Astrocyte (in vitro differentiated cells and primary cell): ENCODE results near the gene ALDOA. TPM values are rescaled to one million over a fixed set of nuclear protein-coding genes. Genes with fewer than 3 reads are reported as not detected.
A peak's percentile ranks its signal among the peaks of the same experiment; 100 is the strongest.
"Not testable (repeated sequence)": the region's sequence is repeated elsewhere in the genome, so short reads cannot be mapped to it uniquely, and the experiment has no call there.

ENCODE experiments used
- DNase-seq: peaks from one replicate; pipeline ENCODE4 v3.0.0-alpha.2; 2010; ENCODE audit warnings: low read depth
- FAIRE-seq: peaks from 2 replicates; lab custom pipeline; 2011; peaks lifted over from hg19 to GRCh38; lab: Jason Lieb, UNC
- H2AFZ ChIP-seq: 2 replicates; pipeline ENCODE4 v1.6.0; 2012; ENCODE audit warnings: low read depth, low read length, inconsistent platforms
- H3K27ac ChIP-seq: 2 replicates; pipeline ENCODE4 v1.5.1; 2011; ENCODE audit warnings: low read depth, low read length, inconsistent platforms
- H3K27me3 ChIP-seq: 2 replicates; pipeline ENCODE4 v1.6.0; 2011; ENCODE audit warnings: low read length, inconsistent platforms; ENCODE audit not compliant: insufficient read depth
- H3K36me3 ChIP-seq: 2 replicates; pipeline ENCODE4 v1.5.1; 2011; ENCODE audit warnings: low read length, inconsistent platforms; ENCODE audit not compliant: insufficient read depth
- H3K4me1 ChIP-seq: 2 replicates; pipeline ENCODE4 v1.5.1; 2011; ENCODE audit warnings: low read length, inconsistent platforms; ENCODE audit not compliant: insufficient read depth
- H3K4me2 ChIP-seq: 2 replicates; pipeline ENCODE4 v1.6.0; 2012; ENCODE audit warnings: low read length, inconsistent platforms
- H3K4me3 ChIP-seq: 2 replicates; pipeline ENCODE4 v1.5.1; 2011; ENCODE audit warnings: low read depth, mild to moderate bottlenecking, low read length, inconsistent platforms; ENCODE audit not compliant: insufficient read depth
- H3K79me2 ChIP-seq: 2 replicates; pipeline ENCODE4 v1.6.0; 2012; ENCODE audit warnings: mild to moderate bottlenecking, low read length, inconsistent platforms; ENCODE audit not compliant: insufficient read depth
- H3K9ac ChIP-seq: 2 replicates; pipeline ENCODE4 v1.6.0; 2012; ENCODE audit warnings: mild to moderate bottlenecking, low read length, inconsistent platforms
- H3K9me3 ChIP-seq: 2 replicates; pipeline ENCODE4 v1.5.1; 2012; ENCODE audit warnings: low read depth, mild to moderate bottlenecking, low read length, inconsistent platforms; ENCODE audit not compliant: insufficient read depth
- H4K20me1 ChIP-seq: 2 replicates; pipeline ENCODE4 v1.6.0; 2012; ENCODE audit warnings: low read length, inconsistent platforms; ENCODE audit not compliant: insufficient read depth
- H3K27ac Mint-ChIP-seq: one replicate; pipeline ENCODE4 v1.8.0; 2021; ENCODE audit warnings: mild to moderate bottlenecking, mixed read lengths; ENCODE audit not compliant: unreplicated experiment
- H3K27me3 Mint-ChIP-seq: one replicate; pipeline ENCODE4 v1.8.0; 2021; ENCODE audit warnings: low read depth, mixed read lengths; ENCODE audit not compliant: unreplicated experiment
- H3K36me3 Mint-ChIP-seq: one replicate; pipeline ENCODE4 v1.8.0; 2021; ENCODE audit warnings: low read depth, mixed read lengths; ENCODE audit not compliant: unreplicated experiment
- H3K4me1 Mint-ChIP-seq: one replicate; pipeline ENCODE4 v1.8.0; 2021; ENCODE audit warnings: low read depth, mixed read lengths; ENCODE audit not compliant: unreplicated experiment
- H3K4me3 Mint-ChIP-seq: one replicate; pipeline ENCODE4 v1.8.0; 2021; ENCODE audit warnings: mild to moderate bottlenecking, moderate library complexity, mixed read lengths; ENCODE audit not compliant: unreplicated experiment
- H3K9me3 Mint-ChIP-seq: one replicate; pipeline ENCODE4 v1.8.0; 2021; ENCODE audit warnings: mild to moderate bottlenecking, mixed read lengths; ENCODE audit not compliant: unreplicated experiment
- EZH2 ChIP-seq: IDR thresholded peaks from 2 replicates; pipeline ENCODE4 v1.6.1; 2012; ENCODE audit warnings: mild to moderate bottlenecking, low read length, inconsistent platforms; ENCODE audit not compliant: insufficient read depth
- total RNA-seq: library from RNA; stranded (reverse); gene quantifications from 2 replicates; pipeline ENCODE4 v1.2.1, GENCODE V29; 2021
- TF ChIP-seq, protein P1 (sequence below): IDR thresholded peaks from 2 replicates; pipeline ENCODE4 v1.5.1; 2011; ENCODE audit warnings: low read depth, mild to moderate bottlenecking, inconsistent platforms, low read length, moderate library complexity; ENCODE audit not compliant: insufficient read depth

The ALDOA gene
- total RNA-seq, 1 donor from 2014 or later, result 1,795 TPM

DNA sequence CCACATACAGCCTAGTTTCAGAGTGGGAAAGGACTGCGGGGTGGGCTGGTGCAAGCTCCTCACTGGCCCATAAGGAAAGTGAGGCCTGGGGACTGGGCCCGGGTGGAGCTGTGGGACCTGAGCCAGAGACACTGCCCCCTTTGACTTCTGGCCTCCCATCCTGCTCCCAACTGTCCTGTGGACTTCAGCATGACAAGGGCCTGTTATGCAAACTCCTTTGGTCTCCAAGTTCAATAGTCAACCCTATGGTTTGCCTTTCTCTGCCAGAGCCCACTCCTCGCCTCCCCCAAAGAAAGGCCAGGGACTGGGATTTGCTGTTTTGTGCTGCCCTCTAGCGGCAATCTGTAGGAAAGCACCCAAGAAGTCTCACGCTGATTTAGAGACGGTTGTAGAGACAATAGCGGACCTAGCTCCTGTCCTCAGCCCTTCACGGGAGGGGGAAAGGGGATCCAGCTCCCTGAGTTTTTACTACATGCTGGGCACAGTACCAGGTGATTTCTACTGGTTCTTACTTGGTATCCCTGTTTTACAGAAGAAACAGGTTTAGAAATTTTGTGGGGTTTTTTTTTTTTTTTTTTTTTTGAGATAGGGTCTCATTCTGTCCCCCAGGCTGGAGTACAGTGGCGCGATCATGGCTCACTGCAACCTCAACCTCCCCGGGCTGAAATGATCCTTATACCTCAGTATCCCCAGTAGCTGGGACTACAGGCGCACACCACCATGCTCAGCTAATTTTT is 33.3 kb upstream of the ALDOA start:
- TF ChIP-seq, protein P1, sequence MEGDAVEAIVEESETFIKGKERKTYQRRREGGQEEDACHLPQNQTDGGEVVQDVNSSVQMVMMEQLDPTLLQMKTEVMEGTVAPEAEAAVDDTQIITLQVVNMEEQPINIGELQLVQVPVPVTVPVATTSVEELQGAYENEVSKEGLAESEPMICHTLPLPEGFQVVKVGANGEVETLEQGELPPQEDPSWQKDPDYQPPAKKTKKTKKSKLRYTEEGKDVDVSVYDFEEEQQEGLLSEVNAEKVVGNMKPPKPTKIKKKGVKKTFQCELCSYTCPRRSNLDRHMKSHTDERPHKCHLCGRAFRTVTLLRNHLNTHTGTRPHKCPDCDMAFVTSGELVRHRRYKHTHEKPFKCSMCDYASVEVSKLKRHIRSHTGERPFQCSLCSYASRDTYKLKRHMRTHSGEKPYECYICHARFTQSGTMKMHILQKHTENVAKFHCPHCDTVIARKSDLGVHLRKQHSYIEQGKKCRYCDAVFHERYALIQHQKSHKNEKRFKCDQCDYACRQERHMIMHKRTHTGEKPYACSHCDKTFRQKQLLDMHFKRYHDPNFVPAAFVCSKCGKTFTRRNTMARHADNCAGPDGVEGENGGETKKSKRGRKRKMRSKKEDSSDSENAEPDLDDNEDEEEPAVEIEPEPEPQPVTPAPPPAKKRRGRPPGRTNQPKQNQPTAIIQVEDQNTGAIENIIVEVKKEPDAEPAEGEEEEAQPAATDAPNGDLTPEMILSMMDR, result peak; percentile 78
- TF ChIP-seq EZH2, result no peak
- no peak overlapping the region for H3K9ac ChIP-seq
- Mint-ChIP-seq H3K4me3 (peak overlapping the region; percentile 70), H3K36me3 (peaks cover 3% of the 10 kb centered on the region), H3K27me3 (peaks cover 52% of the 10 kb centered on the region), H3K27ac (no peak overlapping the region), H3K4me1 (peaks cover 4% of the 10 kb centered on the region), H3K9me3 (peaks cover 3% of the 10 kb centered on the region)
- no peaks in the 10 kb centered on the region for H3K36me3 ChIP-seq
- no peaks in the 10 kb centered on the region for H3K9me3 ChIP-seq
- FAIRE-seq (no peak), DNase-seq (peak; percentile 17)
- H3K27ac ChIP-seq, result no peak overlapping the region
- H3K4me2 ChIP-seq, result no peak overlapping the region
- no peak overlapping the region for H3K4me3 ChIP-seq
- H2AFZ ChIP-seq, result no peak overlapping the region
- peaks cover 8% of the 10 kb centered on the region for H4K20me1 ChIP-seq
- H3K4me1 ChIP-seq, result peaks cover 5% of the 10 kb centered on the region
- H3K79me2 ChIP-seq, result no peaks in the 10 kb centered on the region
- H3K27me3 ChIP-seq, result peaks cover 35% of the 10 kb centered on the region

DNA sequence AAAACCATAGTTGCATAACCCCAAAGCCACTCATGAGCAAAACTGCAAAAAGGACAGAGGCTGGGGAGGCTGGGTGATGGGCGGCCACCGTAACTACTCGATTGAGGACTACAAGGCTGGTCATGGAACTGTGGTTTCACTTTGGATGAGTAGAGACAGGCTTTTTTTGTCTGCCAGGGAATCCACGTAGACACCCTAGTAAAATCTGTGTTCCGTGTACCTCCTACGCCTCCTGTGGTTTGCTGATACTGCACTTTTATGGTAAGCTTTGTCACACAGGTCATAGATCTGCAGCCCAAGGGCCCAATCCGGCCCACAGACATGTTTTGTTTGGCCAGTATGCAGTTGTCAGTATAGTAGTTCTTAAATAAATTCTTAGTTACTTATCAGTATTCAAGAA is 32.3 kb upstream of the ALDOA start:
- FAIRE-seq (no peak), DNase-seq (peak; percentile 19)
- Mint-ChIP-seq H3K27ac (no peak overlapping the region), H3K4me3 (no peak overlapping the region), H3K27me3 (peaks cover 42% of the 10 kb centered on the region), H3K36me3 (peaks cover 3% of the 10 kb centered on the region), H3K4me1 (peaks cover 4% of the 10 kb centered on the region), H3K9me3 (no peaks in the 10 kb centered on the region)
- Histone ChIP-seq H3K4me3 (no peak overlapping the region), H4K20me1 (peaks cover 8% of the 10 kb centered on the region), H3K27me3 (peaks cover 31% of the 10 kb centered on the region), H3K4me1 (peaks cover 5% of the 10 kb centered on the region), H3K79me2 (no peaks in the 10 kb centered on the region), H3K9ac (no peak overlapping the region), H3K36me3 (no peaks in the 10 kb centered on the region), H3K27ac (no peak overlapping the region), H3K9me3 (no peaks in the 10 kb centered on the region), H3K4me2 (no peak overlapping the region), H2AFZ (no peak overlapping the region)
- TF ChIP-seq EZH2, result no peak
- TF ChIP-seq, protein P1, result no peak

DNA sequence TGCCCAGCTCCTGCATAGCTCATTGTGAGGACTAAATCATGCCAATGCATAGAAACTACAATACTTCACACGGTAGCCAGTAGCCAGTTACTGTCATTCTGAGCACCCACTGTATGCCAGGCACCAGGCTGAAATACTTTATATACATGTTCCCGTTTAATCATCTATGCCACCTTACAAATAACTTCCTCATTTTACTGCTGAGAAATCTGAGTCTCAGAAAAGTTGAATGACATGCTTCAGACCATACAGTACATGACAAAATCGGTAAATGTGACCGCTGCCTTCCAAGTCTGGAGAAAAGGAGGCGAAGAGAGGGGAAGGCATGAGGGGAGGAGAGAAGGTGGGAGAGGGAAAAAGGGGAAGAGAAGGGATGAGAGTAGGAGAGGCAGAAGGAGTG is 25.3 kb upstream of the ALDOA start:
- no peak for TF ChIP-seq EZH2
- TF ChIP-seq, protein P1, result no peak
- H3K4me3 ChIP-seq, result no peak overlapping the region
- H3K36me3 ChIP-seq, result no peaks in the 10 kb centered on the region

DNA sequence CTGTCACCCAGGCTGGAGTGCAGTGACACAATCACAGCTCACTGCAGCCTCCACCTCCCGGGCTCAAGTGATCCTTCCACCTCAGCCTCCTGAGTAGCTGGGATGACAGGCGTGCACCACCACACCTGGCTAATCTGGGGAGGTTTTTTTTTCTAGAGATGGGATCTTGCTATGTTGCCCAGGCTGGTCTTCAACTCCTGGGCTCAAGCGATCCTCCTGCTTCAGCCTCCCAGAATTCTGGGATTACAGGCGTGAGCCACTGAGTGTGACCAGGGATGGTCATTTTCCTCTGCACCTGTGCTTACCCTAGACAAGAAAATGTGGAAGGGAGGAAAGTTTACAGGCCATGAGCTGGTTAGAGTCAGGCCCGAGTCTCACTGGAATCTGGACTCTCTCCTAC is 24.9 kb upstream of the ALDOA start:
- H3K27me3 Mint-ChIP-seq, result peaks cover 18% of the 10 kb centered on the region
- not testable (repeated sequence) for H3K4me1 Mint-ChIP-seq, H3K27me3 ChIP-seq, H4K20me1 ChIP-seq, H3K4me3 ChIP-seq, H3K4me3 Mint-ChIP-seq, H3K36me3 ChIP-seq, H3K9ac ChIP-seq, H3K9me3 ChIP-seq, H3K4me1 ChIP-seq, H3K4me2 ChIP-seq, H3K9me3 Mint-ChIP-seq, H3K79me2 ChIP-seq, H2AFZ ChIP-seq, H3K36me3 Mint-ChIP-seq, H3K27ac ChIP-seq, H3K27ac Mint-ChIP-seq, FAIRE-seq, DNase-seq

More for the DNA sequence above, 25.3 kb upstream of the ALDOA start:
- Mint-ChIP-seq H3K4me1 (no peaks in the 10 kb centered on the region), H3K4me3 (no peak overlapping the region), H3K36me3 (peaks cover 3% of the 10 kb centered on the region), H3K27me3 (peaks cover 21% of the 10 kb centered on the region), H3K27ac (no peak overlapping the region), H3K9me3 (no peaks in the 10 kb centered on the region)
- no peaks in the 10 kb centered on the region for H3K9me3 ChIP-seq
- peaks cover 2% of the 10 kb centered on the region for H3K27me3 ChIP-seq
- no peak overlapping the region for H3K9ac ChIP-seq
- FAIRE-seq (no peak), DNase-seq (no peak)
- no peaks in the 10 kb centered on the region for H3K79me2 ChIP-seq
- no peaks in the 10 kb centered on the region for H3K4me1 ChIP-seq
- H2AFZ ChIP-seq, result no peak overlapping the region
- H4K20me1 ChIP-seq, result no peaks in the 10 kb centered on the region
- no peak overlapping the region for H3K4me2 ChIP-seq
- H3K27ac ChIP-seq, result no peak overlapping the region
